ENCODE results near the gene PLEKHM1. TPM values are rescaled to one million over a fixed set of nuclear protein-coding genes. Genes with fewer than 3 reads are reported as not detected.
"Not testable (repeated sequence)": the region's sequence is repeated elsewhere in the genome, so short reads cannot be mapped to it uniquely, and the experiment has no call there.

PLEKHM1 gene
- total and polyA plus RNA-seq, 2 donors (not counting 3 experiments of a cell fraction or from before 2014, with no cell fraction given) = 29.7 to 52.0 TPM

GRCh38 chr17:45453225-45453534 is 37.3 kb downstream of the PLEKHM1 start:
- H3K4me1 ChIP-seq (ENCODE audit: control insufficient read depth, extremely low read depth, insufficient read depth, low read length); H3K4me2 ChIP-seq (ENCODE audit: insufficient read depth, low read length); H4K20me1 ChIP-seq (replicated peaks; ENCODE audit: control insufficient read depth, extremely low read depth, insufficient read depth, low read length); DNase-seq (ENCODE audit: low read depth, low spot score); H3K79me2 ChIP-seq (ENCODE audit: control insufficient read depth, insufficient read depth, low read length); H3K36me3 ChIP-seq (ENCODE audit: control insufficient read depth in 2 of 2, extremely low read depth in 1 of 2, insufficient read depth in 2 of 2, low read length in 2 of 2); H3K9ac ChIP-seq (replicated peaks; ENCODE audit: extremely low read depth, insufficient read depth, low read length); intact Hi-C loops (cut with micrococcal nuclease); BruUV-seq (replicated peaks); CTCF ChIA-PET; H3K9me1 ChIP-seq (replicated peaks; ENCODE audit: control insufficient read depth, extremely low read depth, insufficient read depth, low read length); dilution Hi-C loops (cut with MboI; ENCODE audit: extremely low pct_ligation_motif_present, low sequenced_read_pairs); H3K4me3 ChIP-seq (replicated peaks in 1 of 3; ENCODE audit: insufficient read depth in 1 of 3, low read depth in 1 of 3, low read length in 3 of 3); H3K27me3 ChIP-seq (ENCODE audit: control insufficient read depth in 2 of 2, insufficient read depth in 2 of 2, low read length in 2 of 2); H3K27ac ChIP-seq (ENCODE audit: insufficient read depth, low read depth, low read length); FAIRE-seq; POLR2A ChIA-PET; H3K9me3 ChIP-seq (replicated peaks; ENCODE audit: control insufficient read depth, insufficient read depth, low read length); H2AFZ ChIP-seq (ENCODE audit: low read depth, low read length): not testable (repeated sequence)

GRCh38 chr17:45452329-45453224 is 37.9 kb downstream of the PLEKHM1 start:
- dilution Hi-C loops (cut with MboI; ENCODE audit: extremely low pct_ligation_motif_present, low sequenced_read_pairs); H3K36me3 ChIP-seq (ENCODE audit: control insufficient read depth in 2 of 2, extremely low read depth in 1 of 2, insufficient read depth in 2 of 2, low read length in 2 of 2); H3K27ac ChIP-seq (ENCODE audit: insufficient read depth, low read depth, low read length); CTCF ChIA-PET; intact Hi-C loops (cut with micrococcal nuclease); H2AFZ ChIP-seq (ENCODE audit: low read depth, low read length); H3K9me3 ChIP-seq (replicated peaks; ENCODE audit: control insufficient read depth, insufficient read depth, low read length); H3K9ac ChIP-seq (replicated peaks; ENCODE audit: extremely low read depth, insufficient read depth, low read length); H3K79me2 ChIP-seq (ENCODE audit: control insufficient read depth, insufficient read depth, low read length); POLR2A ChIA-PET; DNase-seq (ENCODE audit: low read depth, low spot score); BruUV-seq (replicated peaks); H4K20me1 ChIP-seq (replicated peaks; ENCODE audit: control insufficient read depth, extremely low read depth, insufficient read depth, low read length); H3K4me3 ChIP-seq (replicated peaks in 1 of 3; ENCODE audit: insufficient read depth in 1 of 3, low read depth in 1 of 3, low read length in 3 of 3); H3K4me1 ChIP-seq (ENCODE audit: control insufficient read depth, extremely low read depth, insufficient read depth, low read length); H3K9me1 ChIP-seq (replicated peaks; ENCODE audit: control insufficient read depth, extremely low read depth, insufficient read depth, low read length); H3K4me2 ChIP-seq (ENCODE audit: insufficient read depth, low read length); H3K27me3 ChIP-seq (ENCODE audit: control insufficient read depth in 2 of 2, insufficient read depth in 2 of 2, low read length in 2 of 2): not testable (repeated sequence)
- FAIRE-seq = peak; percentile 72

DNA sequence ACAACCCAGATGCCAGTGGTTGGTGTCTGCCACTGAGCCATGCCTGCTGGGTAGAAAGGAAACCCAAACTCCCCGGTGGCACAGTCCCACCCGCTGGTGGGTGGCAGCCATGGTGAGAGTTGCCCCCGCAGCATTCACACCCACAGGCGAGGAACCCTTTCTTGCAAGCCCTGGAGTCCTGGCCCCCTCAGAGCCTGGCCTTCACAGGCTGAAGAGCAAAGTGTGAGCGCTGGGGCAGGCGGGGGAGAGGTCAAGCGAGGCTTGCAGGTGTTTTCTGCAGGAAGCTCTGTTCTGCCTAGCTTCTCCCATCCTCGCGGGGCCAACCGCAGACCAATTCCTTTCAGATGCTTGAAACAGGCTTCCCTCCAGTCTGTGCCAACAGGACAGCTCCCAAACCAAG is 38.9 kb downstream of the PLEKHM1 start:
- CTCF ChIA-PET; FAIRE-seq; DNase-seq (ENCODE audit: low read depth, low spot score); dilution Hi-C loops (cut with MboI; ENCODE audit: extremely low pct_ligation_motif_present, low sequenced_read_pairs); H4K20me1 ChIP-seq (replicated peaks; ENCODE audit: control insufficient read depth, extremely low read depth, insufficient read depth, low read length); POLR2A ChIA-PET; H3K79me2 ChIP-seq (ENCODE audit: control insufficient read depth, insufficient read depth, low read length); H3K9me1 ChIP-seq (replicated peaks; ENCODE audit: control insufficient read depth, extremely low read depth, insufficient read depth, low read length); H3K4me3 ChIP-seq (replicated peaks in 1 of 3; ENCODE audit: insufficient read depth in 1 of 3, low read depth in 1 of 3, low read length in 3 of 3); H3K27me3 ChIP-seq (ENCODE audit: control insufficient read depth in 2 of 2, insufficient read depth in 2 of 2, low read length in 2 of 2); H3K27ac ChIP-seq (ENCODE audit: insufficient read depth, low read depth, low read length); H3K4me1 ChIP-seq (ENCODE audit: control insufficient read depth, extremely low read depth, insufficient read depth, low read length); intact Hi-C loops (cut with micrococcal nuclease); H2AFZ ChIP-seq (ENCODE audit: low read depth, low read length); H3K4me2 ChIP-seq (ENCODE audit: insufficient read depth, low read length); BruUV-seq (replicated peaks); H3K36me3 ChIP-seq (ENCODE audit: control insufficient read depth in 2 of 2, extremely low read depth in 1 of 2, insufficient read depth in 2 of 2, low read length in 2 of 2); H3K9me3 ChIP-seq (replicated peaks; ENCODE audit: control insufficient read depth, insufficient read depth, low read length); H3K9ac ChIP-seq (replicated peaks; ENCODE audit: extremely low read depth, insufficient read depth, low read length): not testable (repeated sequence)

Data from endothelial cell of umbilical vein (primary cell).